Type B pancreatic cell (in vitro differentiated cells): ENCODE data around the gene PPARG. TPM values are rescaled to one million over a fixed set of nuclear protein-coding genes. Genes with fewer than 3 reads are reported as not detected.

Source experiments
- DNase-seq: peaks from one replicate; pipeline ENCODE4 v3.0.0; 2021; ENCODE audit warnings: mixed read lengths; ENCODE audit not compliant: unreplicated experiment; ENCODE audit errors: extremely low spot score
- H3K27ac Mint-ChIP-seq: 2 replicates; pipeline ENCODE4 v1.8.0; 2021; ENCODE audit warnings: mild to moderate bottlenecking, mixed read lengths
- H3K27me3 Mint-ChIP-seq: 2 replicates; pipeline ENCODE4 v1.8.0; 2021; ENCODE audit warnings: mixed read lengths
- H3K36me3 Mint-ChIP-seq: 2 replicates; pipeline ENCODE4 v1.8.0; 2021; ENCODE audit warnings: mixed read lengths
- H3K4me1 Mint-ChIP-seq: one replicate; pipeline ENCODE4 v1.8.0; 2021; ENCODE audit warnings: mixed read lengths; ENCODE audit not compliant: unreplicated experiment
- H3K4me3 Mint-ChIP-seq: 2 replicates; pipeline ENCODE4 v1.8.0; 2021; ENCODE audit warnings: mild to moderate bottlenecking, mixed read lengths
- H3K9me3 Mint-ChIP-seq: 2 replicates; pipeline ENCODE4 v1.8.0; 2021; ENCODE audit warnings: mixed read lengths
- total RNA-seq: library from RNA; stranded (reverse); gene quantifications from 2 replicates; pipeline ENCODE4 v1.2.1, GENCODE V29; 2021; ENCODE audit warnings: low replicate concordance
- TF ChIP-seq, protein P1 (sequence below): fragments of 200-600 bp; sonication (generic); conservative IDR thresholded peaks from 2 replicates; pipeline ENCODE4 v1.5.0; 2021; ENCODE audit warnings: antibody characterized with exemption, mild to moderate bottlenecking

Gene PPARG
- total RNA-seq, 1 donor from 2014 or later: 21.5 TPM

DNA sequence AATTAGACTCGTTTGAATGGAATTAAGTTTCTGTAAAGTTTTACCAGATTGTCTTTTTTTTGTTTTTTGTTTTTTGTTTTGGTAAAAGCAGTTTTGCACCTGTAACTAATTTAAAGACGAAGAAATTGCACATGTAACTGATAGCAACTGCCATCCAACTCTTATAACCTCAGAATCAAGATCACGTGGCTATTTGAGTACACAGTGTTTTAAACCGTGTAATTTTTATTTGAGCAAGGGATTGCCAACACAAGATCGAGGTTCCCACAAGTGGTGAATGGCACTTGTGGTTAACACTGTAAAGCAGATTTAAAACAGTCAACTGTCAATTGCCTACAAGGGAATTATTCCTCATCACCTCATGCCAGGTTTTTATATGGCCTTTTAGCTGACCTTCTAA, 67.3 kb downstream of the PPARG start:
- Mint-ChIP-seq H3K4me3 (no peak overlapping the region), H3K27me3 (peaks cover 22% of the 10 kb centered on the region), H3K9me3 (no peaks in the 10 kb centered on the region), H3K4me1 (no peaks in the 10 kb centered on the region), H3K27ac (no peak overlapping the region), H3K36me3 (no peaks in the 10 kb centered on the region)
- TF ChIP-seq, protein P1, sequence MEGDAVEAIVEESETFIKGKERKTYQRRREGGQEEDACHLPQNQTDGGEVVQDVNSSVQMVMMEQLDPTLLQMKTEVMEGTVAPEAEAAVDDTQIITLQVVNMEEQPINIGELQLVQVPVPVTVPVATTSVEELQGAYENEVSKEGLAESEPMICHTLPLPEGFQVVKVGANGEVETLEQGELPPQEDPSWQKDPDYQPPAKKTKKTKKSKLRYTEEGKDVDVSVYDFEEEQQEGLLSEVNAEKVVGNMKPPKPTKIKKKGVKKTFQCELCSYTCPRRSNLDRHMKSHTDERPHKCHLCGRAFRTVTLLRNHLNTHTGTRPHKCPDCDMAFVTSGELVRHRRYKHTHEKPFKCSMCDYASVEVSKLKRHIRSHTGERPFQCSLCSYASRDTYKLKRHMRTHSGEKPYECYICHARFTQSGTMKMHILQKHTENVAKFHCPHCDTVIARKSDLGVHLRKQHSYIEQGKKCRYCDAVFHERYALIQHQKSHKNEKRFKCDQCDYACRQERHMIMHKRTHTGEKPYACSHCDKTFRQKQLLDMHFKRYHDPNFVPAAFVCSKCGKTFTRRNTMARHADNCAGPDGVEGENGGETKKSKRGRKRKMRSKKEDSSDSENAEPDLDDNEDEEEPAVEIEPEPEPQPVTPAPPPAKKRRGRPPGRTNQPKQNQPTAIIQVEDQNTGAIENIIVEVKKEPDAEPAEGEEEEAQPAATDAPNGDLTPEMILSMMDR: no peak
- DNase-seq: no peak

DNA sequence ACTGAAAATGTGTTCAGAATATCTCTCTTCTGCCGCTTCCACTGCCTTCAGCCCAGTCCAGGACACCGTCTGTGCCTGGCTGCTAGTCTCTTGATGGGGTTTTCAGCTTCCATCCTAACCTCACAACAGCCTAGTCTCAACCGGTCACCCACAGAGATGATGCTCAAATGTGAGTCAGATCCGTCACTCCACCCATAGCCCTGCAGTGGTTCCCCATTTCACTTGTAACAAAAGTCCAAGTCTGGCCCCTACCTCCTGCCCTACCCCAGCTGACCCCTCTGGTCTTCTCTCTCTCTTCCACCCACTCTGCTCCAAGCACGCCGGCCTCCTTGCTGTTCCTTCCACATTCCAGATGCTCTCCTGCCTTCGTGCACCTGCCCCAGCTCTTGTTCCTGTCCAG, 68.1 kb downstream of the PPARG start:
- H3K4me1 Mint-ChIP-seq: no peaks in the 10 kb centered on the region
- H3K27me3 Mint-ChIP-seq: peaks cover 18% of the 10 kb centered on the region
- no peak for DNase-seq
- H3K36me3 Mint-ChIP-seq: no peaks in the 10 kb centered on the region
- H3K4me3 Mint-ChIP-seq: no peak overlapping the region
- TF ChIP-seq, protein P1: no peak
- no peak overlapping the region for H3K27ac Mint-ChIP-seq
- H3K9me3 Mint-ChIP-seq: no peaks in the 10 kb centered on the region

DNA sequence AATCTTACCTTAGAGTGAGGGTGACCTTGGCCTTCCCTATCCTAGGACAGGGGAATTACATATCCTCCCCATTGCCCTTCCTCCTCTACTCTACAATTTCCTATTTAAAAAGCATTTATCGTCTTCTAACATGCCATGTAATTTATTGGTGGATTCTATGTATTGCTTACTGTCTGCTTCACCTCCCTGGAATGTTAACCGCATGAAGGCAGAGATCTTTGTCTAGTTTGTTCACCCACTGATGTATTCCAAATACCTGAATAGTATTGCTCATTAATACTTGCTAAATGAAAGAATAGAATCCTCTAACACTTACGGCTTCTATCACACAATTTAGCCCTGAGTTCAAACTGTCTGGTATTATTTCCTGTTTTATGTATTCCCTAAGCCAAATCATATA, 68.6 kb downstream of the PPARG start:
- Mint-ChIP-seq H3K9me3 (no peaks in the 10 kb centered on the region), H3K4me3 (no peak overlapping the region), H3K27me3 (peaks cover 14% of the 10 kb centered on the region), H3K27ac (no peak overlapping the region), H3K36me3 (no peaks in the 10 kb centered on the region), H3K4me1 (no peaks in the 10 kb centered on the region)
- TF ChIP-seq, protein P1: no peak
- no peak for DNase-seq

DNA sequence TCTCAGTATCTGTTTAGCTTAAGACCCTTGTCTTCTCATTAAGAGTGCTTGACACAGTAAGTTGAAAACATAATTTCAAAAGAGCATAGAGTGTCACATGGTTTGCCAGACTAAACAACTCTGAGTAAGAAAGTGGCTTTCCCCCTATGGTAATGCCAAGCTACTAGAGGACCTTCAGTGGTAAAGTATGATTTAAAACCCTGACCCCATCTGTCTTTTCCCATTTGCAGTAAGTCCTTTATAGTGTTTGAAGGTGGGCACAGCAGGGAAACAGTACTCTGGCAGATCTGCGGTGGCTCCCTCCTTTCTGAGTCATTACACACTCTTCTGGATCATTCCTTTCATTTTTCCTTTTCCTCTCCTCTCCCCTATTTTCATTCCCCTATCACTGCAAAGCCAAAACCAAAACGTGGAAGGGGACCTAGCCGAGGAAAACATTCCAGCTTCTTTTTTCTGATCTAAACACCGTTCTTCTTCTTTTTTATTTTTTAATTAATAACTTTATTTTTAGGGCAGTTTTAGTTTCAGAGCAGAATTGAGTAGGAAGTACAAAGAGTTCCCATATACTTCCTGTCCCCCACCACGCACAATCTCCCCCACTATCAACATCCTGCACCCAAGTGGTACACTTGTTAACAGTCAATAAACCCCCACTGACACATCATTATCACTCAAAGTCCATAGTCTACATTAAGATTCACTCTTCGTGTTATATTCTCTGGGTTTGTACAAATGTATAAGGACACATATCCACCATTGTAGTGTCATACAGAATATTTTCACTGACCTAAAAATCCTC, 74.7 kb downstream of the PPARG start:
- H3K27ac Mint-ChIP-seq: no peak overlapping the region
- H3K27me3 Mint-ChIP-seq: peaks cover 3% of the 10 kb centered on the region
- no peaks in the 10 kb centered on the region for H3K4me1 Mint-ChIP-seq

DNA sequence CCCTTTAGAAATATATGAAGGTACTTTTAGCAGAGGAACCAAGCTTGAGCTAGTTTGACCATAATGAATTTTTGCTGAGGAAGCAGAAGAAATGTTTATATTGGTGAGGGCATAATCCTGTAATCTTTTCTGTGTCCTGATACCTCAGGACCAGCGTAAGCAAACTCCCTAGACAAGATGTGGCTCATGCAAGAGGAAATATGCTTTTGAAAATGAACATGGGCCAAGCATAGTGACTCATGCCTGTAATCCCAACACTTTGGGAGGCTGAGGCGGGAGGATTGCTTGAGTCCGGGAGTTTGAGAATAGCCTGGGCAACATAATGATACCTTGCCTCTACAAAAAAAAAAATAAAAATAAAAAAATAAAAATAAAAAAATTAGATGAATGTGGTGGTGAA, 78.5 kb downstream of the PPARG start:
- H3K9me3 Mint-ChIP-seq: peaks cover 5% of the 10 kb centered on the region
- TF ChIP-seq, protein P1: no peak

More for the DNA sequence above, 74.7 kb downstream of the PPARG start:
- no peak overlapping the region for H3K4me3 Mint-ChIP-seq
- TF ChIP-seq, protein P1: no peak
- H3K9me3 Mint-ChIP-seq: peaks cover 5% of the 10 kb centered on the region
- H3K36me3 Mint-ChIP-seq: no peaks in the 10 kb centered on the region
- no peak for DNase-seq

More for the DNA sequence above, 78.5 kb downstream of the PPARG start:
- DNase-seq: no peak
- Mint-ChIP-seq H3K4me1 (no peaks in the 10 kb centered on the region), H3K4me3 (no peak overlapping the region), H3K36me3 (no peaks in the 10 kb centered on the region), H3K27me3 (peaks cover 3% of the 10 kb centered on the region), H3K27ac (no peak overlapping the region)
